ENCODE results near the gene FOSL2.
A peak's percentile ranks its signal among the peaks of the same experiment; 100 is the strongest.

The FOSL2 gene

DNA sequence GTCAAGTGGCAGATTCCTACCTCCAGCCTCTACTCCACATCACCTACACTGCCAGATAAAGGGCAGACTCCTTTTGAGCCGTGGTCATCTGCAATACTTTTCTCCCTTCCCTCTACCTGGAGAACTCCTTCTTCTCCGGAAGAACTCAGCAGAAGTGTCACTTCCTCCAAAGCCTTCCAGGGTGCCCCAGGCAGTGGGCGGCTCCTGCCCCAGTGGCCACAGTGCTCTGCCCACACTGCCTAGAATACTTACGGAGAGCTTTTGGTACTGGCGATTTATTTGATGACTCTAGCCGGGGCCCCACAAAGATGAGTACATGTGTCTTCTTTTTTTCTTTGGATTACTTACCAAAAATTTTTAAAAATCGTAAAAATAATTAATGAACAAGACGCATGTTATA, 39.7 kb downstream of the FOSL2 start:
- no peak for DNase-seq (ENCODE audit: low read depth)

DNA sequence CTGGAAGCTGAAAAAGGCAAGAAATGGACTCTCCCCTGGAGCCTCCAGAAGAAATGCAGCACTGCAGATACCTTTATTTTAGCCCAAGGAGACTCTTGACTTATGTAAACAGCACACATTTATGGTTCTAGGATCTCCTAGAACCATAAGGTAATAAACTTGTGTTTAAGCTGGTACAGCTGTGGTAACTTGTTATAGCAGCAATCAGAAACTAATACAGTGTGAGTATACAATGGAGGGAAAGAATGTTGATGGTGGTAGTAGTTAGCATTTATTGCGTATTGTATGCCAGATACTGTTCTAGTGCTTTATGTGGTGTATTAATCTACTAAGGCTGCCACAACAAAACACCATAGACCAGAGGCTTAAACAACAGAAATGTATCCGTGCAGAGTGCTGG, 40.6 kb downstream of the FOSL2 start:
- no peak for DNase-seq (ENCODE audit: low read depth)

DNA sequence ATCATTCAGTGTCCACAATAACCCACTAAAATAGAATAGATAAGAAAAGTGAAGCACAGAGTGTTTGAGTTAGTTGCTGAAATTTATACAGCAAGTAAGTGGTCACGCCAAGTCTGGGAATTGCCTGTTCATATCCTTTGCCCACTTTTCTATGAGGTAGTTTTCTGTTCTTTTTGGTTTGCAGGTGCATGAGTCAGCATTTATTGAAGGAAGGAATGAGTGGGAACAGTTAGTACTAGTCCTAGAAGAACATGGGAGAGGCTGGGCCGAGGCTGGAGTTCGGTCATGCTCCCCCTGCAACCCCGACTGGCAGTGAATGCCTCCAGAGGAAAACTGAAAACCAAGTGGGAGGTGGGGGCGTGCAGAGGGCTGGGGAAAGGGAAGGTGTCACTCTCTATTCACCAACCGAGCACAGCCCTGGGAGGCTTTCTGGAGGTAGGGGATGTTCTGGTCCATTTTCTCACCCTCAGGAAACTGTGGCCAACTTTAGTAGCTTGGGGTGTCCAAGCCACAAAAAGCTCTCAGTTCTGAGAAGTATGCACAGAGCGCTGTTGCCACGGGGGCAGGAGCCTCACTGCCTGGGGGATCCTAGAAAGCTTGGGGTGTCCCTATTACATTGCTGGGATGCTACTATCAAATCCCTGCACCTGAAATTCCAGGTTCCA, 41.4 kb downstream of the FOSL2 start:
- DNase-seq (ENCODE audit: low read depth) = no peak

DNA sequence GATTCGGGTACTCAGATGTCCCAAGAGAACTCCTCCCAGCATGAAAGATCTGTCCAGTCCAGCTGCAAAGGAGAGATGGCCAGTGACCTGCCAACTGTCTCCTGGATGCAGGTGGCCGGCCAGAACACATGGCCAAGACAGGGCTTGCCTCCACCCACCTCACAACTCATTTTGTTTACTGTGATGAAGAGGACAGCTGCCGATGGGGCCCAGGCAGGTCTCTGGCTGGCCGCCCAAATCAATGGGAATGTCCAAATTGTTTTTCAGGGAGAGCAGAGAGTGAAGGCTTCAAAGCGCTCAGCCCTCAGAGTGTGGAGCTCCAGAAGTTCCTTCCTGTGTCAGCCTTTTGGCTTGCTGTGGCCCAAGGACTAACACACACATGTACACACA, 41.9 kb downstream of the FOSL2 start:
- DNase-seq (ENCODE audit: low read depth) = no peak

DNA sequence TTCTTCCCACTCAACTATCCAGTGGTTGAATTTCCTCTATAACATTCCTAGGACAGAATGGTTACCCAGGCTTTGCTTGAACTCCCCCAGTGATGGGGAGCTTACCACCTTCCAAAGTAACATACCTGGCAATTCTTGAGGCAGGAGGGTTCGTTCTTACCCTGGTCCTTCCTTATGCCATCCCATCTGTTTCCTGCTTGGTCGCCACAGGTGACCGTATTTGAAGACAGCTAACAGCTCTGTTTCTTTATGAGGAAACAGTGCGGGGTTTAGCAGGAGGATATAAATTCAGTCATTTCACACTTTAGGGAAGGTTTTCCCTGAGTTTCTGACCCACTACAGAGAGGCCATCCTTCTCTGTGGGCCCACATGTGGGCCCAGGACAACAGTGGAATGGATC, 42.6 kb downstream of the FOSL2 start:
- DNase-seq (ENCODE audit: low read depth) = no peak

DNA sequence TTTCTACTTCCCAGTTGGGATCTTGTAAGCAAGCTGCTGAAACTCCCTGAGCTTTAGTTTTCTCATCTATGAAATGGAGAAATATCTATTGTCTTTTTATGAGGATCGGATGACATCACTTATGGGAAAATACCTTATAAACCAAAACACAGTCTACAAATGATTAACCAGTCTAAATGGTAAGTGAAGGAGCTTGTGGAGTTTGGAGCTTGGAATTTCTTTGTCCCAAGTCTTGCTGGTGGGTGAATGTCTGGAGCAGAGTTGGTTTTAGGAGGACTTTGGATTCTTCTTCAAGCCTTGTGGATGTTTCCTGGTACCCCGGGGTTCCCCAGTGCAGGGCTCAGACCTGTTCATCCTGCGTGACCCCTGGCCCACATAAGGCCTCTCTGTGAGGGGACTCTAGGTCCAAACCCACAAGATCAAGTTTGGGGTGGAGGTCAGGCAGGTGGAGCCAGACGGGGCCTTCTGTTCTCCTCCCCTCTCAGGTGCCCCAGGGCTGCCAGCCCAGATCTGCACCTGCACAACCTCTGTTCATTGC, 43.2 kb downstream of the FOSL2 start:
- no peak for DNase-seq (ENCODE audit: low read depth)

DNA sequence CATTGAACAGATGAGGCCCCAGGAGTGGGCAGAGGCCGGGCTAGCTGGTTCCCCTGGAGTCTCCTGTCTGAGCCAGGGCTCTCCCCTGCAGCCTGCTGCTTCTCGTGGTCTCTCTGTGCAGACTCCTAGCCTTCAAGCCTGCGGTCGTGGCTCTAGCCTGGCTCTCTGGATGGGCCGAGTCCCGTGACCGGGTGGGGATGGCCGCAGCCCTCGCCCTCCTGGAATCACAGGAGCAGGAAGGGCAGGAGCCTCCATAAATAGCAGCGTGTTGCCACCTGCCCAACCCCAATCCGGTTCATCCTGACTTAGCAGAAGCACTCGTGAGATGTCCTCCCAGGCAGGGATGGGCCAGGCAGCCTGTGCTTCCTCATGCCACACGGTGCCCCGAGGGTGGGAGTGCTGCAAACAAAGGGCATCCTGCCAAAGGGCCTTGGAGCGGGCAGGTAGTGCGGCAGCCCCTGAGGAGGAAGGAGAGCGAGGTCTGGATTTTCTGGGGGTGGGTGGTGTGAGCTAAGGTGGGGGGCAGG, 43.9 kb downstream of the FOSL2 start:
- DNase-seq (ENCODE audit: low read depth) = no peak

DNA sequence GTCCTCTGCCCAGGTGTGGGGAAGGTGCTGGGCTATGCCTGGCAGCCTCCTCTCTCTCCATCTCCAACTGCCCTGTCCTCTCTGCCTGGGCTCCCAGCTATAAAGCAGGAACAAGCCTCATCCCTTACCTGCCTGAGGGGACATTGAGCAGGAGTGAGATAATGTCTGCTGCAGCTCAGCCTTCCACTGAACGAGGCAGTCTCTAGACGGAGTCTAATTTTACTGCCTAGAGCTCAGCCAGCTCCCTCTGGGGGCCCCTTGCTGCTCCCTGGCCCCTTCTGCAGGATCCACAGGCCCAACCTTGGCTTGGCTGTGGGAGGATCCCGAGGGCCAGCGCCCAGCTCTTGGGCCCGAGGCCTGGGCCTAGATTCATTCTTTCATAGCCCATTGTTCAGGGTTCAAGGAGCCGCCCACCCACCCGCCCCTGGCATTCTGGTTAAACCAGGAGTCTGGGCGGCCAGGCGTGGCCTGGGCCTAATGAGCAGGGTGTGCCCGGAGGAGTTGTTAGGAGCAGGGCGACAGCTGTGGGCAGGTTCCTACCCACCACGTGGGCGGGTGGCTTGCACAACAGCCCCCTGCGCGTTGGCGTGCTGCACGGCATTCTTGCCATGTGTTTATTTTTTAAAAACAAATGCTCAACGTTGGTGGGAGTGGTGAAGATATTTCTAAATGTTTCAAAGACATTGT, 44.6 kb downstream of the FOSL2 start:
- peak; percentile 67 for DNase-seq (ENCODE audit: low read depth)

DNA sequence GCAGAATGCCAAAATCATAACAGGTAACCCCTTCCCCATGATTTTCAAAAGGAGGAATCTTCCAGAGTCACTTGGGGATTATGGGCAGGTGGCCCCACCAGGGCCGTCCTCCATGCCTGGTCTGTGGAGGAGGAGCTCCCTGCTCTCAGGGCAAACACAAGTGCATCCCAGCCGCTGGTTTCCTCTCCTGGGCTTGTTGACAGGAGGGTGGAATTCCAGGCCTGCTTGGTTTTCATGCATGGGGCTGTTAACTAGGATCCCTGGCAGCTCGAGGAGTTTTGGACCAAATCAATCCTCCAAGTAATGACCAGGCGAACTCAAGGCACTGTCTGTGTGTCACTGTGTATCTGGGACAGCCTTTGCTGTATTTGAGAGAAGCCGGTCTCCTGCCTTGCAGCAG, 45.3 kb downstream of the FOSL2 start:
- DNase-seq (ENCODE audit: low read depth) = no peak

DNA sequence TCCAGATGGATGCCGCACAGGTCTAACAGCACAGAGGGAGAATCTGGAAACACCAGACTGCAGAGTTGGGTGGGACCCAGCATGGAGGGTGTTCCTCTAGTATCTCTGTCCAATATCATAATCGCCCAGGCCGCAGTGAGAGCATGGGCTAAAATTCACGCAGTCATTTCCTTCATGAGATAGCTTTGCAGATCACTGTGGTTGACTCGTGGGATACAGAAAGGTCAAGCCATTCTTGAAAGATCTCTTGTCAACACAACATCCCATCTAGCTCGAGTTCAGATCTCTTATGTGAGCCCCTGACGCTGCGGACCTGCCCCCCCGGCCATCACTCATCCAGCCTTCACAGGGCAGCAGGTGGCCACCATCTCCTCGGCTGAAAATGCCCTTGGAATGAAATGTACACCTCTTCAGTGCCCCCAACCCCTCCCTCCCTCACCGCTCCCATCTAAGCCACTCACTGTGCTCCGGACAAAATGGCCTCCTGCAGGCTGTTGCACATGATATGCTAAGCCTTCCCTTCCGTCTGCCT, 45.9 kb downstream of the FOSL2 start:
- no peak for DNase-seq (ENCODE audit: low read depth)

DNA sequence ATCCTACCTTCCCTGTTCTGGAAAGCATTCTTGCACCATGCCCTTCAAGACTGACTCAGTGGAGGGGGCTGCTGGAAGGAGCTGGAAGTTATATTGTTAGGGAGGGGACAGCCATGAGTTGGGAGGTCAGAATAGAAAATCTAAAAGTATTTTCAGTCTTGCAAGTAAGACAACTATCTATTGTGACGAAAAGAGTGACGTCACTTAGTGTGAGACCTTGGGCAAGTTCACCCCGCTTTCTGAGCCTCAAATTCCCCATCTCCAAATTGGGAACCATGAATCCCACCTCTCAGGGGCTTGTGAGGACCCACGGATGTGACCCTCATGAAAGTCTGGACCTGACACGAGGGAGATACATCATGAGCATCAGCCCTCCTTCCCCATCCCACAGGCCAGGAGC, 46.5 kb downstream of the FOSL2 start:
- DNase-seq (ENCODE audit: low read depth) = no peak

DNA sequence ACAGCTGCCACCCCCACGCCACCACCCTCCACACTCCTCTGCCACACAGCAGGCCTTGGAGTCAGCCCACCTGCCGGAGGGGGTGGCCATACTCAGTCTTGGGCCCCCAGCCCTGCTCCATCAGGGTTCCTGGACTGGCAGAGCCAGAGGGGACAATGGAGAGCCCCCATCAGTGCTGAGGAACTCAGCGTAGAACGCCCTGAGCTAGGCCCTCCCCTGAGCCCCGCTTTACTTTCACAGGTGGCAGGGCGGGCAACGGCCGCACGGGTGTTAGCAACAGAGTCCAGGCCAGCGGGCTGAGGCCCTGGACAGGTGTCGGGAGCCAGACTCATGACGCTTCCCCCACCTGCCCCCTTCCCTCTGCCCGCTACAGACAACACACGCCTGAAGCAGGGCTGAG, 47.1 kb downstream of the FOSL2 start:
- DNase-seq (ENCODE audit: low read depth) = no peak

DNA sequence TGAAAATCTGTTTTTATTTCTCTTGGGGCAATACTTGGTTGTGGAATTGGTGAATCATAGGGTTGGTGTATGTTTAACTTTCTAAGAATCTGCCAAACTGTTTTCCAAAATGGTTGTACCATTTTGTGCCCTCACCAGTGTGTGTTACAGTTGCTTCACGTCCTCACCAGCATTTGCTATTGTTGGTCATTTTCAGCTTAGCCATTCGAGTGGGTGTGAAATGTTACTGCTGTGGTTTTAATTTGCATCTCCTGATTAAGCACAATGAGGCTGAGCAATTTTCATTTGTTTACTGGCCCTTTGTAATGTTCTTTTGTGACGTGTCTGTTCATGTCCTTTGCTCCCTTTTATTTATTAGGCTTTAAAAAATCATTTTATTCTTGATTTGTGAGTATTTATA, 49.7 kb downstream of the FOSL2 start:
- no peak for DNase-seq (ENCODE audit: low read depth)

DNA sequence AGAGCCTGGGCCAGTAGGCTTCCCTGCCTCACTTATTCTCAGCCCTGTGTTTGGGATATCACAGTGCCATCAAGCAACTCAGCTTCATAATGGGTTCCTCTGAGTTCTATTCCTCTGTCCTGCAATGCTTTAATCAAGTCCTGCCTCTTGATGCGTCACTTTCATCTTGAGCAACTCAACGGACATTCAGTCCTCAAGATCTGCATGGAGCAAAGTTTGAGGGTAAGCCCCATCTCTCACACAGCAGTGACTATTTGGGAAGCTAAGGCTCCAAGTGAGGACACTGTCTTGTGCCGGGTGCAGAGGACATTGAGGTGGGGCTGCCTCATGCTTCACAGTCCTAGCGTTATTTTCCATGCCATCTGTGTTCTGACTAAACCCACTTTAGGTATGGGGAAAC, 52.3 kb downstream of the FOSL2 start:
- peak; percentile 84 for DNase-seq (ENCODE audit: low read depth)

DNA sequence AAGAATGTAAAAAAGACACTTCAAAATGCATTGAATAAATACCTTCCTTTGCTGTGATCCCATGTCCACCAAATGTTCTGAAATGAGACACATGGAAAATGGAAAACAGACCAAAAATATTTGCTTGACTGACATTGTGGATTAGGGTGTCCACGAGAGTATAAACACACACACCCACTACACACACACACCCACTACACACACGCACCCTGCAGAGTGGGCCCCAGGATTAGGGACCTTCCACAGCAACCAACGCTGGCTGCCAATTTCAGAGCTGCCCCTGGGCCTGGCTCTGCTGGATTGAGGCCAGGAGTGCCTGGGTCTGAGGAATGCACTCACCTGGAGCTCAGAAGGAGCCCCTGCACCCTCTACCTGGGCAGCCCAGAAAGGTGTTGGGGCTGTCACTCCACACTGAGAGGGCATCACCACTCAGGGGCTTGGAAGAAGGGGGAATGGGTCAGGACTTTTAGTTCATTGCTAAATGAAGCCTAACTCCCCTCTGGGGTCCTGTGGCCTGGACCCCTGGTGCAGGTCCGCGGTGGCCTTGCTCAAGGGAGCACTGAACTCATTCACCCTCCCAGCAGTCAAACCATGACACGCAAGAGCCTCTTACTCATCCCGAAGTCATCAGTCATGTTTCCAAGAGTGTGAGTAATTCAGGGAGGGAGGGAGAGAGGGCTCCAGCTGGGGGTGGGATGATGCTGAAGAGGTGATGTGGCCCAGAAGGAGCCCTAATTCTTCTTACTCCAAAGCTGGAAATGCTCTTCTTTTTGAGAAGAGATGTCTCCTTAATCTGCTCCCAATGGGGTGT, 53.0 kb downstream of the FOSL2 start:
- DNase-seq (ENCODE audit: low read depth) = peak; percentile 98

DNA sequence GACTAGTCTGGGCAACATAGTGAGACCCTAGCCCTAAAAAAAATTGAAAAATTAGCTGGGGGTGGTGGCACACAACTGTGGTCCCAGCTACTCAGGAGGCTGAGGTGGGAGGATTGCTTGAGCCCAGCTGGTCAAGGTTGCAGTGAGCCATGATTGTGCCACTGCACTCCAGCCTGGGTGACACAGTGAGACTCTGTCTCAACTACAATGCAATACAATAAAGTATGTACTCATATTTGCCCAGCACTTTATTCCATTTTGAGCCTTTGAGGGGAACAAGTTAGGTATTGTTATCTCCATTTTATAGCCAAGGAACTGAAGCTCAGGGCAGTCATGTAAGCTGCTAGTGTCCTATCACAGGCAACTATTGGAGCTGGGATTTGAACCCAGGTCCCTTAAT, 53.9 kb downstream of the FOSL2 start:
- no peak for DNase-seq (ENCODE audit: low read depth)

DNA sequence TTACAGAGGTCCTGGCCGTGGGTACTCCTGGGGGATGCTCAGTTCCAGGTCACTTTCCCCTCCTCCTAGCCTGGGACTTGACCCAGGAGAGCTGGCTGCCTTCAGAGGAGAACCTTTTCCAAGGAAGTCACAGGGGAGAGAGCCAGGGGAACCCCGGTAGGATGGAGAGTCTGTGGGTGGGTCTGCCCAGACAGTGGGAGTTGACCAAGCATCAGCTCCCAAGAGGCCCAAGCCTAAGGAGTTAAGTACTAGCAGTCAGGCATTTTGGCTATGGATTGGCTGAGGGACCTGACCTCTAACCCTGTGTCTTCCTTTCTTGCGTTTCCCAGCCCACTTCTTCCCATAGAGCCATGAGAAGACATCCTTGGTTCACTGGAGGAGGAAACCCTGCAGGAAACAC, 54.4 kb downstream of the FOSL2 start:
- no peak for DNase-seq (ENCODE audit: low read depth)

DNA sequence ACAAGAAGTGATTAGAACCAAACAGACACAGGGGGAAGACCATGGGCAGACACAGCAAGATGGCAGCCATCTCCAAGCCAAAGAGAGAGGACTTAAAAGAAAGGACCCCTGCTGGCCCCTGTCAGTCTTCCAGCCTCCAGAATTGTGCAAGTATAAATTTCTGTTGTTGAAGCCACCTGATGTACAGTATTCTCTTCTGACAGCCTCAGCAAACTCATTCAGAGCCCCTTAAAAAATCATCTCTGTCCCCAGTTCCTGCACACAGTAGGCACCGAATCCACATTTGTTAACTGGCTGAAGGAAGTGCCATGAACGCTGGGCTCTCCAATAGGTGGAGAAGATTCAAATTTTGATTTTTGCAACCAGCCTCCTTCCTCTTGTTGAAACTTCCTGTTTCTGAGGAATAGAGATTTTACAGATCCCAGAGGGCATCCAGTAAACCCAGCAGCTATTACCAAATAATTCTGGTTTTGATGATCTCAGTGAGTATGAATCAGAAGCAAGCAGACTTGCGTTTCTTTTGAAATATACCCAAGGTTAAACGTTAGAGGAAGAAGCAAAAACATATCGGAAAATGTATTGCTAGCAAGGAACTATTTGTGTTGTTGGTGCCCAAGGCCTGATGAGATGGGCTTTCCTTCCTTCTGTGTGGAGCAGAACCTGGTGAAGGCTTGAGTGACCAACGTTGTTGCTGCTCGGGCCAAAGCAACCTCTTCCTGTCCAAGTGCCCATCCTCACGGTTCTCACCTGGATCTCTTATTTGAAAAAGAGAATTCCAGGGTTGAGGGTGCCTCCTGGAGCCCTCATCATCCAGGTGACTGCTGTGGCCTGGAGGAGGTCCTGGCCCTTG, 55.5 kb downstream of the FOSL2 start:
- peak; percentile 97 for DNase-seq (ENCODE audit: low read depth)

DNA sequence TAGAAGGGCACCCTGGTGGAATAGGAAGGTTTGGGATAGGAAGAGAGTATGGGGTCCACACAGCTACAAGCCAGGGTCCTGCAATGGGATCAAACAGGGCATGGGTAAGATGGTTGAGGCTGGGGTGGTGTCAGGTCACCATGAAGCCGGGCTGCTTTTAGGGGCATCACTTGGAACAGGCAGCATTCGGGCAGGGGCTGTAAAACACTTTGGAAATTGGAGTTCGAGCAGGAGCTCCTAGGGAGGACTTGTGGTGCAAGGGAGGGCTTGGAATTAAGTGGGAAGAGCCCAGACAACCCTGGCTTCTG, 56.1 kb downstream of the FOSL2 start:
- no peak for DNase-seq (ENCODE audit: low read depth)

DNA sequence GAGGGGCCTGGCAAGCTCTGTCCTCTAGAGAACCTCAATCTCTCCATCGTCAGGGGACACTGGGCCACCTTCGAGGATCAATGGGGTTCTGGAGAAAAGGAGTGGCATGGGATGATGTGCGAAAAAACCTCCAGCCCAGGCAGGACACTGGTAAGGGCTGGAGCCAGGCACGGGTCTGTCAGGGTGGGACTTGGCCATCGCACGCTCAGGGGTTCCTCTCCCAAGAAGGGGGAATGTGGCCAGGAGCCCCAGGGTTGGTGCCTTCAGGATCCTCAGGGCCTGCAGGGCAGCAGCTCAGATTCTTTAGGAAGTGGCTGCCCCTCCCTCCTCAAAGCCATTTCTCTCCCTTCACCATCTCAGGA, 56.4 kb downstream of the FOSL2 start:
- no peak for DNase-seq (ENCODE audit: low read depth)

DNA sequence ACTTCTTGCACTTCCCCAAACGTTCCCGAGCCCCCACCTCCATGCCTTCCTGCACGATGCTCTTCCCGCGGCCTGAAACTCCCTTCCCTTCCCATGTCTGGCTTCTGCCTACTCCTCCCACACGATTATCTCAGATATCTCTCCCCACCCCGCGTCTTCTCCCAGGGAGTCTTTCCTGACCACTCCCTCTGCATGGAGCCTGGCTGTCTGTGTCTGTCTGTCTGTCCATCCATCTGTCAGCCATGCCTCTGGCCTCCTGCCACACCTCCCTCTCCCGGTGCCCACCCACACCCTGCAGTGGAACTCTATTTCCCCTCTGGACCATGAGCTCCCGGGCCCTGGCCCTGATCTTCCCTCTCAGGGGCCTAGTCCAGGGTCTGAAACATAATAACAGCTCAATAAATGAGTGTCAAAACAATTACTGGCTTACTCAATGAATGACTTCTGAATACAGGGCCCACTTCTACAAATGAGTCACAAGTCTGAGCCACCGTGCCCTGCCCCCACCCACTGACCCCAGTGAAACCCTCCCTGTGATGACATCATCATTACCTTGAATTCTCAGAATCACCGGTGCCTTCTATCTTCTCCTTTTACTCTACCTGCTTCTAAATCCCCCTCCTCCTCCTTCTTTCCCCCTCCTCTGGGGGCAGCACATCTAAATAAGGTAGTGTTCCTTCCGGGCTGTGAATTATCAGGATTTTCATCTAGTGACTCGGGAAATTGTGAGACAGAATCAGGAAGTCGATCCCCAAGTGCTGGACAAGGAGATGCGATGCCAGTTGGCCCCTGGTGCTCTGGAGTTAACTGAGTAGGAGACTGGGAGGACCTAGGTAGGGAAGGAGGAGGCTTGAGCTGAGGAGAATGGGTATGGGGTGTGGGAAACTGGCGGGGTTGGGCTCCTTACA, 57.1 kb downstream of the FOSL2 start:
- peak; percentile 91 for DNase-seq (ENCODE audit: low read depth)

Data from amniotic epithelial cell (primary cell).